Measurements from ENCODE around the gene MMP20. TPM values are rescaled to one million over a fixed set of nuclear protein-coding genes. Genes with fewer than 3 reads are reported as not detected.

The MMP20 gene
- total and polyA plus RNA-seq, 2 of the 13 experiments (the other 11 are each of a cell fraction or from before 2014, with no cell fraction given): 0.05 TPM; not detected in 1

- TF ChIP-seq ZBTB42 (CRISPR knock-in tag; IDR thresholded peaks at IDR 0.05) (no peak), ZFX (CRISPR knock-in tag; IDR thresholded peaks at IDR 0.05; ENCODE audit: low read depth) (peak; percentile 56), GFI1 (CRISPR knock-in tag; IDR thresholded peaks at IDR 0.05; ENCODE audit: borderline replicate concordance) (peak; percentile 83), PRDM15 (CRISPR knock-in tag; IDR thresholded peaks at IDR 0.05) (no peak), ATF7-NPFF (CRISPR knock-in tag; IDR thresholded peaks at IDR 0.05; ENCODE audit: low read depth) (no peak), ZNF207 (IDR thresholded peaks at IDR 0.05; ENCODE audit: borderline replicate concordance) (no peak), SNAI1 (CRISPR knock-in tag; IDR thresholded peaks at IDR 0.05; ENCODE audit: borderline replicate concordance) (no peak), CEBPB (IDR thresholded peaks at IDR 0.05; ENCODE audit: borderline replicate concordance, low read depth, low read length) (peak; percentile 50; the same call in 1 of the 2 replicates), FOXP1 (IDR thresholded peaks at IDR 0.05) (no peak), FOXP1 (CRISPR knock-in tag; IDR thresholded peaks at IDR 0.05) (no peak), JUND (CRISPR knock-in tag; IDR thresholded peaks at IDR 0.05) (peak; percentile 20; the same call in 1 of the 2 replicates), SKI (IDR thresholded peaks at IDR 0.05; ENCODE audit: partially characterized antibody) (no peak), ZNF841 (CRISPR knock-in tag; IDR thresholded peaks at IDR 0.05; ENCODE audit: borderline replicate concordance) (no peak), RXRA (CRISPR knock-in tag; IDR thresholded peaks at IDR 0.05) (0 out of 2 replicates have a peak, but pooled peaks have one; percentile 66)
- TF ChIP-seq, protein P1, sequence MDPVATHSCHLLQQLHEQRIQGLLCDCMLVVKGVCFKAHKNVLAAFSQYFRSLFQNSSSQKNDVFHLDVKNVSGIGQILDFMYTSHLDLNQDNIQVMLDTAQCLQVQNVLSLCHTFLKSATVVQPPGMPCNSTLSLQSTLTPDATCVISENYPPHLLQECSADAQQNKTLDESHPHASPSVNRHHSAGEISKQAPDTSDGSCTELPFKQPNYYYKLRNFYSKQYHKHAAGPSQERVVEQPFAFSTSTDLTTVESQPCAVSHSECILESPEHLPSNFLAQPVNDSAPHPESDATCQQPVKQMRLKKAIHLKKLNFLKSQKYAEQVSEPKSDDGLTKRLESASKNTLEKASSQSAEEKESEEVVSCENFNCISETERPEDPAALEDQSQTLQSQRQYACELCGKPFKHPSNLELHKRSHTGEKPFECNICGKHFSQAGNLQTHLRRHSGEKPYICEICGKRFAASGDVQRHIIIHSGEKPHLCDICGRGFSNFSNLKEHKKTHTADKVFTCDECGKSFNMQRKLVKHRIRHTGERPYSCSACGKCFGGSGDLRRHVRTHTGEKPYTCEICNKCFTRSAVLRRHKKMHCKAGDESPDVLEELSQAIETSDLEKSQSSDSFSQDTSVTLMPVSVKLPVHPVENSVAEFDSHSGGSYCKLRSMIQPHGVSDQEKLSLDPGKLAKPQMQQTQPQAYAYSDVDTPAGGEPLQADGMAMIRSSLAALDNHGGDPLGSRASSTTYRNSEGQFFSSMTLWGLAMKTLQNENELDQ (CRISPR knock-in tag; IDR thresholded peaks at IDR 0.05; ENCODE audit: borderline replicate concordance): no peak
- TF ChIP-seq, protein P2, sequence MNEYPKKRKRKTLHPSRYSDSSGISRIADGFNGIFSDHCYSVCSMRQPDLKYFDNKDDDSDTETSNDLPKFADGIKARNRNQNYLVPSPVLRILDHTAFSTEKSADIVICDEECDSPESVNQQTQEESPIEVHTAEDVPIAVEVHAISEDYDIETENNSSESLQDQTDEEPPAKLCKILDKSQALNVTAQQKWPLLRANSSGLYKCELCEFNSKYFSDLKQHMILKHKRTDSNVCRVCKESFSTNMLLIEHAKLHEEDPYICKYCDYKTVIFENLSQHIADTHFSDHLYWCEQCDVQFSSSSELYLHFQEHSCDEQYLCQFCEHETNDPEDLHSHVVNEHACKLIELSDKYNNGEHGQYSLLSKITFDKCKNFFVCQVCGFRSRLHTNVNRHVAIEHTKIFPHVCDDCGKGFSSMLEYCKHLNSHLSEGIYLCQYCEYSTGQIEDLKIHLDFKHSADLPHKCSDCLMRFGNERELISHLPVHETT (CRISPR knock-in tag; conservative IDR thresholded peaks at IDR 0.05): no peak
- TF ChIP-seq, protein P3, sequence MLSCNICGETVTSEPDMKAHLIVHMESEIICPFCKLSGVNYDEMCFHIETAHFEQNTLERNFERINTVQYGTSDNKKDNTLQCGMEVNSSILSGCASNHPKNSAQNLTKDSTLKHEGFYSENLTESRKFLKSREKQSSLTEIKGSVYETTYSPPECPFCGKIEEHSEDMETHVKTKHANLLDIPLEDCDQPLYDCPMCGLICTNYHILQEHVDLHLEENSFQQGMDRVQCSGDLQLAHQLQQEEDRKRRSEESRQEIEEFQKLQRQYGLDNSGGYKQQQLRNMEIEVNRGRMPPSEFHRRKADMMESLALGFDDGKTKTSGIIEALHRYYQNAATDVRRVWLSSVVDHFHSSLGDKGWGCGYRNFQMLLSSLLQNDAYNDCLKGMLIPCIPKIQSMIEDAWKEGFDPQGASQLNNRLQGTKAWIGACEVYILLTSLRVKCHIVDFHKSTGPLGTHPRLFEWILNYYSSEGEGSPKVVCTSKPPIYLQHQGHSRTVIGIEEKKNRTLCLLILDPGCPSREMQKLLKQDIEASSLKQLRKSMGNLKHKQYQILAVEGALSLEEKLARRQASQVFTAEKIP (CRISPR knock-in tag; IDR thresholded peaks at IDR 0.05; ENCODE audit: borderline replicate concordance): no peak
Observed at GRCh38 chr11:102615077-102615893, 9.8 kb downstream of the MMP20 start (continued).

All from HepG2 (cell line).